GM21825 (cell line): ENCODE measurements around the gene SKP2.
"Not testable (repeated sequence)": the region's sequence is repeated elsewhere in the genome, so short reads cannot be mapped to it uniquely, and the experiment has no call there.

Experiments
- ATAC-seq: cut with Tn5 transposase; IDR thresholded peaks from one replicate; pipeline ENCODE4 v1.9.1; 2021; ENCODE audit warnings: mild to moderate bottlenecking, moderate library complexity; ENCODE audit not compliant: unreplicated experiment

The SKP2 gene

GRCh38 chr5:36198281-36198680, 46.4 kb downstream of the SKP2 start:
- no peak for ATAC-seq

- ATAC-seq, result not testable (repeated sequence)
Measured at GRCh38 chr5:36198783-36199182, 46.9 kb downstream of the SKP2 start.

DNA sequence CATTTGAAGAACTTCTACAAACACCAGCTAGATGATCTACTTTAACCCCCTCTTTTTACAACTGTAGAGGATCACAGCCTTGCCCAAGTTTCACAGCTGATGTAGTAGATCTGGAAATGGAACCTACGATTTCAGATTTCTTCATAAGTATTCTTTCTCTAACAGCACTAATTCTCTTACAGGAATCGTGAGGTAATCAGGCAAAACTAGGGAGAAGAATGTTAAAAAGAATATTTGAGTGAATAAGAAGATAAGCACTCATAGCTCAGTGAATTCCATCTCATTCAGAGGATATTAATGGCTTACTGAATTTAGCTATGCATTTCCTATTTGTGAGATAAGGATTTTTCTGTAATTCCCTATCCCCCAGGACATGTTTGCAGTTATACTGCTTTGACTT, 47.7 kb downstream of the SKP2 start:
- ATAC-seq, result no peak

GRCh38 chr5:36200513-36200912, 48.6 kb downstream of the SKP2 start:
- no peak for ATAC-seq

GRCh38 chr5:36202521-36202961, 50.6 kb downstream of the SKP2 start:
- no peak for ATAC-seq

DNA sequence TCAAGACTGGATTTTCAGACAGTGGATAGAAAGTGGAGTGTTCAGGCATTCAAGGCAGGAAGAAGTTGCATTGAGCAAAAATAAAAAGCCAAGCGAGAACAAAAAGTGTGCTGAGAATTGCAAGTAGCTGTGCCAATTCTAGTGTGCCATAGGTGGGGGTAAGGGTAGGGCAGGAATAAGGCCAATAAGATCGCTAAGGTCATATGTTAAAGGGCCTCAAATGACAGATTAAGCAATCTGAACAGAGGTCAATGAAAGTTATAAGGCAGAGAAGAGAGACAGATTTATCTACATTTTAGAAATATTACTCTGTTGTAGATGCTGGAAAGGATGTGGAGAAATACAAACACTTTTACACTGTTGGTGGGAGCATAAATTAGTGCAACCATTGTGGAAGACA, 53.4 kb downstream of the SKP2 start:
- no peak for ATAC-seq

DNA sequence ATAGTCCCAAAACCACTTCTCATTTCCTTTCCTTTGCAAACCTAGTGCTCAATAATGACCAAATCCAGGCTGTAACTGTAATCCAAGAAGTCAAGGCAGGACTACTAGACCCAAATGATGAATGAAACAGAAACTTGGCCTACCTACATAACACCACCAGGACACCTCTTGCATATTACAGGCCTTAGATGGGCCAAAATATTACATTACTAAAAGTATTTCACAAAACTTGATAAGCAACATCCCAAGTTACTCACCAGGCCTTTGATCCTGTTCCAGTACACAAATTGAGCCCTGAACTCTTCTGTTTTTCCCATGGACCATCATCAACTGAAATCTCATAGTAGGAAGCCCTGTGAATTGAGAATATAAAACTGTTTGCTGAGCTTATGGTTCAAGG, 55.0 kb downstream of the SKP2 start:
- ATAC-seq, result no peak

GRCh38 chr5:36208786-36209185, 56.9 kb downstream of the SKP2 start:
- no peak for ATAC-seq

GRCh38 chr5:36209664-36210063, 57.8 kb downstream of the SKP2 start:
- ATAC-seq, result no peak

GRCh38 chr5:36214436-36214835, 62.5 kb downstream of the SKP2 start:
- no peak for ATAC-seq

DNA sequence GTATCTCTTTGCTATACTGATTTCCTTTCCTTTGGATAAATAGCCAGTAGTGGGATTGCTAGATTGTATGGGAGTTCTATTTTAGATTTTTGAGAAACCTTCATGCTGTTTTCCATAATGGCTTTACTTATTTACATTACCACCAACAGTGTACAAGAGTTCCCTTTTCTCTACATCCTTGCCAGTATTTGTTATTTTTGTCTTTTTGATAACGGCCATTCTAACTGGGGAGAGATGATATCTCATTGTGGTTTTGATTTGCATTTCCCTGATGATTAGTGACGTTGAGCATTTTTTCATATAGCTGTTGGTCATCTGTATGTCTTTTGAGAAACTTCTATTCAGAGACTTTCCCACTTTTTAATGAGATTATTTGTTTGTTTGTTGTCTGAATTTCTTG, 64.0 kb downstream of the SKP2 start:
- no peak for ATAC-seq

GRCh38 chr5:36217567-36217966, 65.7 kb downstream of the SKP2 start:
- ATAC-seq, result no peak

DNA sequence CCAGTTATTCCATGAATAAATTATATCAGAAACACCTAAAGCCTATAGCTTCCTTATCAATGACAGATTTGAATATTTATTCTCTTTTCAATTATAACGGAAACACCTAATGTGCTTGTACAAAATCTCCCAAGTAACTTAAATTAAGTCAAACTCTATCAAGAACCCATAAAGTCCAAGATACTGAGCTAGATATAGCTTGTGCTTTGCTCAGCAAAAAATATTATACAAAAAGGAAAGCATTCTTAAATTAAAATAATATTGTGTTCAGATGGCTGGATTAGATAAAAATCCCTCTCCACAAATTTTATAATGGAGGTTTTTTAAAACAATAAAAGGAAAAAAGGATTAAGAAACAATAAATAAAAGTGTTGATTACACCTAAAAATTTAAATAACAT, 66.1 kb downstream of the SKP2 start:
- no peak for ATAC-seq

DNA sequence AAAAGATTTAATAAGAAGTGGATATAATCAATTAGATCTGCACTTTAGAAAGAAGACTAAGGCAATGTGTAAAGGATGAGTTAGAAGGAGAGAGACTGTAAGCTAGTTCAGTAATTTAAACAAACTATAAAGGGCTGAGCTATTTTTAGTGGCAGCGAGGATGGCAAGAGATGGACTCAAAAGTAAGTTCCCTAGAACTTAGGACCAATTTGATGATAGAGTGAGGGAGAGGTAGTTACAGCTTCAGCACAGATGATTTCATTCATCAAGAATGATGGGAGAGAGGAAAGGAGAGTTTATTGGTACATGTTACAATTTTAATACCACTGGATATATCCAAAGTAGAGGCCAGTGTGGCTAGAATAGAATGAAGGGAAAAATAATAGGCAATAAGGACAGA, 70.7 kb downstream of the SKP2 start:
- ATAC-seq, result no peak

DNA sequence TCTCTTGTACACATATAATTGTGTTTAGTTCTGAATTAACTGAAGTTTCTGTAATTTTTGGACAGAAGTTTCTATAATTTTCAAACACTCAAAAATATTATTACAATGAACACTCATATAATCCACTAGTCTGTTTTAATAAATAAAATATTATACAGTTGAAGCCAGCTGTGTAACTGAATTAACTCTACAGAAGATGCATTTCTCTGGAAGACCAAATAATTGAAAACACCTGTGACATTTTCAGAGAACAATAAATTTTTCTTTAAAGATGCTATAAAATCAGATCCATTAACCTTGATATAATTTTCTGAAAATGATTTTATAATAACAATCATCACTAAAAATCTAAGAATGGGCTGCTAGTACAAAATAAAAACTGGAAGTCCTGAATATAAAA, 75.1 kb downstream of the SKP2 start:
- ATAC-seq, result no peak

GRCh38 chr5:36228505-36228904, 76.6 kb downstream of the SKP2 start:
- ATAC-seq, result no peak

DNA sequence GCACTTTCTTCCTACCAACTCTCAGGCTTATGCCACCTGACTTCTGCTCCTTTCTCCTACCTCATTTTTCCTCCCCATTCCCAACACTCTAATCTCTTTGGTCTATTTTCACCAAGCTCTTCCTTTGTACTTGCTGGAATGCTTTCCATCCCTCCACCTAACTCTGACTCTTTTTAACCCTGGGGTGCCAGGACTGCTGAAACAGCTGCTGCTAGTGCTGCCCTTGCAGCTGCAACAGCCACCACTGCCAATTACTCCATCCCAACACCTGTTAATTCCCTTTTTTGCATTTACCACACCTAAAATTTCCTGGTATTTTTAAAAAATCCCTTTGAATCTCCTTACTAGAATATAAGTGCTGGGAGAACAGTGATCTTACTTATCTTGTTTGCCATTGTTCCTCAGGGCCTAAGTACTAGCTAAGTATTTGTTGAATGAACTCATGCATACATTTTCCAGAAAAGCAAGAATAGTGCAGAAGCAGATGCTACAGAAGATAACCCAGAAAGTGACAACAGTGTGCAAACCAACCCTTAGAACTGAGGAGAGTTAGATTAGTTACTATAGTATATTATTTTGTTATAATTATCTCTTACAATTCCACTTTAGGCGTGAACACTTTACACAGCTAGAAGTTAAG, 78.4 kb downstream of the SKP2 start:
- ATAC-seq, result no peak

DNA sequence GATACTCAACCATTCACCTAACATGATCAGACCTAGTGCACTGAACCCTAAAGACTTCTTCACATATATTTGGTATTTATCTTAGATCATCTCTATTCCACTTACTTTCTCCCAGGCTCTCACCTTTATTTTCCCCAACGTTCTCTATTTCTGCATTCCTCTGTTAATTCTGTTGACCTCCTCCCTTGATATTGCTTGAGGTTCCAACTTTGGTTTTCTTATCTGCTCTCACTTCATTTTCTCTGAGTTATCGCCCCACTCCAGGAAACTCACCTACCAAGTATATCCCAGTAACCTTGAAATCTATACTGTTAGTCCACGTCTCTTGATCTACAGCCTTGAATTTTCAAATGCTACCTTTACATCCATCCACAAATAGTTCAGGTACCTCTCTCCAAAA, 80.6 kb downstream of the SKP2 start:
- ATAC-seq, result no peak
